ENCODE data around the gene DUOX2.
A peak's percentile ranks its signal among the peaks of the same experiment; 100 is the strongest.

DUOX2 gene

GRCh38 chr15:45114076-45114750, at the start of gene DUOX2, which contains the start of gene DUOXA2:
DUOX2 (minus strand) TSS chr15:45114172; CDS start chr15:45113411, 761 bp downstream.
DUOXA2 (plus strand) TSS chr15:45114326; CDS start chr15:45114606, 280 bp downstream.
- DNase-seq (ENCODE audit: low spot score): no peak

GRCh38 chr15:45163508-45163856, 49.5 kb upstream of the DUOX2 start:
- no peak for DNase-seq (ENCODE audit: low spot score)

GRCh38 chr15:45162771-45163507, 49.0 kb upstream of the DUOX2 start:
- DNase-seq (ENCODE audit: low spot score): peak; percentile 91

- DNase-seq (ENCODE audit: low spot score): no peak
Observed at GRCh38 chr15:45161666-45162065, 47.7 kb upstream of the DUOX2 start.

GRCh38 chr15:45157974-45158373, 44.0 kb upstream of the DUOX2 start:
- no peak for DNase-seq (ENCODE audit: low spot score)

GRCh38 chr15:45156744-45157455, 42.9 kb upstream of the DUOX2 start:
- no peak for DNase-seq (ENCODE audit: low spot score)

GRCh38 chr15:45155739-45156138, 41.8 kb upstream of the DUOX2 start:
- no peak for DNase-seq (ENCODE audit: low spot score)

- no peak for DNase-seq (ENCODE audit: low spot score)
Observed at GRCh38 chr15:45151998-45152828, 38.2 kb upstream of the DUOX2 start.

- DNase-seq (ENCODE audit: low spot score): no peak
Observed at GRCh38 chr15:45150997-45151396, 37.0 kb upstream of the DUOX2 start.

GRCh38 chr15:45150481-45150880, 36.5 kb upstream of the DUOX2 start:
- DNase-seq (ENCODE audit: low spot score): no peak

- no peak for DNase-seq (ENCODE audit: low spot score)
Observed at GRCh38 chr15:45149060-45149459, 35.1 kb upstream of the DUOX2 start.

- no peak for DNase-seq (ENCODE audit: low spot score)
Observed at GRCh38 chr15:45148076-45149059, 34.4 kb upstream of the DUOX2 start.

GRCh38 chr15:45147606-45148005, 33.6 kb upstream of the DUOX2 start:
- DNase-seq (ENCODE audit: low spot score): no peak

- no peak for DNase-seq (ENCODE audit: low spot score)
Observed at GRCh38 chr15:45146405-45146804, 32.4 kb upstream of the DUOX2 start.

GRCh38 chr15:45144775-45145174, 30.8 kb upstream of the DUOX2 start:
- no peak for DNase-seq (ENCODE audit: low spot score)

- no peak for DNase-seq (ENCODE audit: low spot score)
Observed at GRCh38 chr15:45143946-45144345, 30.0 kb upstream of the DUOX2 start.

GRCh38 chr15:45143056-45143455, 29.1 kb upstream of the DUOX2 start:
- no peak for DNase-seq (ENCODE audit: low spot score)

- DNase-seq (ENCODE audit: low spot score): no peak
Observed at GRCh38 chr15:45141386-45141785, 27.4 kb upstream of the DUOX2 start.

- DNase-seq (ENCODE audit: low spot score): no peak
Observed at GRCh38 chr15:45140557-45141250, 26.7 kb upstream of the DUOX2 start.

GRCh38 chr15:45139770-45140169, 25.8 kb upstream of the DUOX2 start:
- no peak for DNase-seq (ENCODE audit: low spot score)

Measured in cerebellar cortex (tissue), 1 donor.